ENCODE data around the gene POLR2E.

Gene POLR2E

GRCh38 chr19:1041835-1042685 is 53.1 kb downstream of the POLR2E start:
- DNase-seq (ENCODE audit: low spot score) = no peak
- no peak for TF ChIP-seq CTCF (IDR thresholded peaks at IDR 0.05; ENCODE audit: extremely low read depth, missing control alignments)

- no peak for TF ChIP-seq CTCF (IDR thresholded peaks at IDR 0.05; ENCODE audit: extremely low read depth, missing control alignments)
- no peak for DNase-seq (ENCODE audit: low spot score)
Measured at GRCh38 chr19:1041272-1041834, 53.8 kb downstream of the POLR2E start.

- DNase-seq (ENCODE audit: low spot score) = peak; percentile 99
- TF ChIP-seq CTCF (IDR thresholded peaks at IDR 0.05; ENCODE audit: extremely low read depth, missing control alignments) = no peak
Measured at GRCh38 chr19:1040476-1041271, 54.5 kb downstream of the POLR2E start.

GRCh38 chr19:1039646-1040475 is 55.3 kb downstream of the POLR2E start, which contains the start of gene ABCA7:
Gene ABCA7 (plus strand): TSS chr19:1040107. CDS start chr19:1041362, 1,255 bp downstream.
- TF ChIP-seq CTCF (IDR thresholded peaks at IDR 0.05; ENCODE audit: extremely low read depth, missing control alignments) = no peak
- DNase-seq (ENCODE audit: low spot score) = peak; percentile 95

GRCh38 chr19:1038978-1039645 is 56.1 kb downstream of the POLR2E start:
- no peak for TF ChIP-seq CTCF (IDR thresholded peaks at IDR 0.05; ENCODE audit: extremely low read depth, missing control alignments)
- DNase-seq (ENCODE audit: low spot score) = no peak

GRCh38 chr19:1037621-1038064 is 57.5 kb downstream of the POLR2E start:
- TF ChIP-seq CTCF (IDR thresholded peaks at IDR 0.05; ENCODE audit: extremely low read depth, missing control alignments) = no peak
- no peak for DNase-seq (ENCODE audit: low spot score)

Measured in GM20000 (cell line).